ENCODE measurements around the gene C10orf95. TPM values are rescaled to one million over a fixed set of nuclear protein-coding genes. Genes with fewer than 3 reads are reported as not detected.

Gene C10orf95
- total RNA-seq, 2 donors from 2014 or later = 2.8 to 4.8 TPM

DNA sequence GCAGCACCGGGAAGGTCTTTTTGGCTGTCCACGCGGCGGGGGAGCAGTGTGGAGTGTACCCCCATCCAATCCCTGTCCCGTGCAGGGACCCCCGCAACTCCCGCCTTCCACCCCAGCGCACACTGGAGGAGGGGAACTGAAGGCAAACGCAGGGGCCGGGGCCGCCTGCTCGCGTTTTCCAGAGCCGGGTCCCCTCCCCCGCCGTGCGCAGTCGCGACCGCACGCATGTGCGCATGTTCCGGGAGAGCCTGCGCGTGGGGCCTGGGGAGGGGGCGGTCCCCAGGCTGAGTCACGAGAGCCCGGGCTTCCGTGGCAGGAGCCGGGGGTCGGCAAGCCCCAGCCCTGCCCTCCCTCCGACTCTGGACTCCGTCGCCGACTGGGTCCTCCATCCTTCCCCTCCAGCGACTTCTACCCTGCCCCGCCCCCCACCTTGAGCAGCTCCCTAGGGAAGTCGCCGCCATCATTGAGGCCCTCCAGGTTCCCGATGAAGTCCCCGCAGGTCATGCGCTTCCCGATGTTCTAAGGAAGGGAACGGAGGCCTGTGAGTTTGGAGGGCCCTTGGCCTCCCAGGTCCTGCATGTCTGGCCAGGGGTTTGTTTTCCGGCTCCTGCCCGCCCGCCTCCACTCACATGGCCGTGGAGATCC lies 40.8 kb downstream of the C10orf95 start:
- intact Hi-C loops (cut with DNase I) = no loop called here
- peak overlapping the region; percentile 15 for H3K4me3 ChIP-seq
- no peak for DNase-seq
- H3K9me3 ChIP-seq = no peaks in the 10 kb centered on the region
- no peaks in the 10 kb centered on the region for H3K4me1 ChIP-seq
- H3K27ac ChIP-seq = no peak overlapping the region
- TF ChIP-seq, protein P1, sequence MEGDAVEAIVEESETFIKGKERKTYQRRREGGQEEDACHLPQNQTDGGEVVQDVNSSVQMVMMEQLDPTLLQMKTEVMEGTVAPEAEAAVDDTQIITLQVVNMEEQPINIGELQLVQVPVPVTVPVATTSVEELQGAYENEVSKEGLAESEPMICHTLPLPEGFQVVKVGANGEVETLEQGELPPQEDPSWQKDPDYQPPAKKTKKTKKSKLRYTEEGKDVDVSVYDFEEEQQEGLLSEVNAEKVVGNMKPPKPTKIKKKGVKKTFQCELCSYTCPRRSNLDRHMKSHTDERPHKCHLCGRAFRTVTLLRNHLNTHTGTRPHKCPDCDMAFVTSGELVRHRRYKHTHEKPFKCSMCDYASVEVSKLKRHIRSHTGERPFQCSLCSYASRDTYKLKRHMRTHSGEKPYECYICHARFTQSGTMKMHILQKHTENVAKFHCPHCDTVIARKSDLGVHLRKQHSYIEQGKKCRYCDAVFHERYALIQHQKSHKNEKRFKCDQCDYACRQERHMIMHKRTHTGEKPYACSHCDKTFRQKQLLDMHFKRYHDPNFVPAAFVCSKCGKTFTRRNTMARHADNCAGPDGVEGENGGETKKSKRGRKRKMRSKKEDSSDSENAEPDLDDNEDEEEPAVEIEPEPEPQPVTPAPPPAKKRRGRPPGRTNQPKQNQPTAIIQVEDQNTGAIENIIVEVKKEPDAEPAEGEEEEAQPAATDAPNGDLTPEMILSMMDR (IDR thresholded peaks at IDR 0.05) = no peak
- H3K9ac ChIP-seq (ENCODE audit: low read depth in 2 of 2, low read length in 2 of 2) = peak overlapping the region in 1 of 2 donors; percentile 35
- no peaks in the 10 kb centered on the region for H3K36me3 ChIP-seq
- H3K27me3 ChIP-seq = peaks cover 23% of the 10 kb centered on the region

DNA sequence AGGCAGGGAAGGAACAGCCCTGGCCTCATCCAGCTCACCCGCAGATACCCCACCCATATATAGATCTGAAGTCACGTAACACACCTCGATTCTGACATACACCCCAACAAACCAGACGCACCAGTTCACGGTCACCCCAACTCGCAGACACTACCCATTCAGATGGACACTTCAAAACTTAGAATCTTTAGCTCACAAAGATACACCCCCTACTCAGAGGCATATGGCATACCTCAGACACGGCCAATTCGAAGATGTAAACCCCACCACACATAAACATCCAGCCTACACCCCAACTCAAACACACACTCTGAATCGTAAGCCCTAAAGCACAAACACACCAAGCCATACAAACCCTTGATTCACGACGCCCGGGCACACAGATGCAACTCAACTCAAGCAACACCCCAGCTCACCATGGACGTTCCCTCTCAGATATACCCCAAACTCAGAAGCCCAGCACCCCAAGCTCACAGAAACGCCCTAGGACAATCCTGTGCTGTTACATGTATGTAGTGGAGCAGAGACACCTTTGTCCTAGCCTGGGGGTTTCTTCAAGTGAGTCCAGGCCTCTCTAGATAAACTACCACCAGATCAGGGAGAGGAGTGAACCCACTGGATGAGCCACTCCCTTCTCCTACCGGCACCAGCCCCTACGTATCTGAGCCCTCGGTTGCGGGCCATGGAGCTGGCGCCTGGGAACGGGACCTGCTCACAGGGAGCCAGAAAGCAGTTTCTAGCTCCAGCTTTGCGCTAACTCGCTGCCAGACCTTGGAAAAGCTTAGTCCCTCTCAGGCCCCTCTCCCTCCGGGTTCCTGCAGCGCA lies 41.5 kb downstream of the C10orf95 start:
- peak overlapping the region; percentile 15 for H3K4me3 ChIP-seq
- H3K36me3 ChIP-seq = no peaks in the 10 kb centered on the region
- no peaks in the 10 kb centered on the region for H3K4me1 ChIP-seq
- intact Hi-C loops (cut with DNase I) = no loop called here
- peak overlapping the region; percentile 2 for H3K27ac ChIP-seq
- TF ChIP-seq, protein P1 (IDR thresholded peaks at IDR 0.05) = no peak
- H3K9me3 ChIP-seq = no peaks in the 10 kb centered on the region
- peaks cover 23% of the 10 kb centered on the region for H3K27me3 ChIP-seq
- no peak for DNase-seq
- H3K9ac ChIP-seq (ENCODE audit: low read depth in 2 of 2, low read length in 2 of 2) = peak overlapping the region in 1 of 2 donors; percentile 35

DNA sequence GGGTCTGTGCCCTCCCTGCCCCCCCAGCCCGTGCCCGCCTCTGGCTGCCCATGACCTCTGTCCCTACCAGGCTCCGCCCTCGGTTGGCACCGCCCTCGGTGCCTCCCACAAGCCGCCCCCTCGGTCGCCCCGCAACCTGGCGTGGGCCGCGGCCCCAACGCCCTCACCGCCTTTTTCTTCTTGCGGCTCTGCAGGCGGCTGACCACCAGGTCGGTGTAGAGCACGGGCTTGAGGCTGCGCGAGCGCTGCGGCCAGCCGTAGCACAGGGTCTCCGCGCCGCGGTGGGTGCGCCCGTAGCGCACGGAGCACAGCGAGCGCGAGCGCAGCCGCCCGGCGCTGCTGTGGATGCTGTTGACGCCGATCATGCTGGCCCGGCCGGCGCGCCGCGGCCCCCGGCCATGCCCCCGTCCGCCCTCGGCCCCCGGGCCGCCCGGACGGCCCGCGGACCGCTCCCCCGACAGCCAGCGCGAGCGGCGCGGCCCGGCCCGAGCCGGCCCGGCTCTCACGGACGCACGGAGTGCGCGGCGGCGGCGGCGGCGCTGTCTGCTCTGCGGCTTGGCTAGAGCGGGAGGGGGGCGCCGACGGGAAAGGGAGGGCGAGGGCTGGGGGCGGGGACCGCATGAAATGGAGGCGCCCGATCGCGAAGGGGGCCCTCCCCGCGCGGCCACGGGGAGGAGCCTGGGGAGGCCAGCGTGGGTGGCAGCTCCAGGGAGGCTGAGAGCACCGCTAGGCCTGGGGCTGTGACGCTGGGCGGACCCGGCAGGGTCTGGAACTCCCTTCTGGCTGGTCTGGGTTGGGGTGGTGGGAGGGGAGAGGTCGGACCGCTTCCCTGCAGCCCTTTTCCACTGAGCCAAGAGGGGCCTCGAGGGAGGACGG lies 42.4 kb downstream of the C10orf95 start:
- Histone ChIP-seq H3K36me3 (no peaks in the 10 kb centered on the region), H3K9ac (ENCODE audit: low read depth in 2 of 2, low read length in 2 of 2) (peak overlapping the region in 1 of 2 donors; percentile 14), H3K4me3 (peak overlapping the region; percentile 21), H3K27ac (peak overlapping the region; percentile 2), H3K9me3 (no peaks in the 10 kb centered on the region), H3K4me1 (no peaks in the 10 kb centered on the region), H3K27me3 (peaks cover 23% of the 10 kb centered on the region)
- intact Hi-C loops (cut with DNase I) = no loop called here
- no peak for DNase-seq
- TF ChIP-seq, protein P1 (IDR thresholded peaks at IDR 0.05) = no peak

DNA sequence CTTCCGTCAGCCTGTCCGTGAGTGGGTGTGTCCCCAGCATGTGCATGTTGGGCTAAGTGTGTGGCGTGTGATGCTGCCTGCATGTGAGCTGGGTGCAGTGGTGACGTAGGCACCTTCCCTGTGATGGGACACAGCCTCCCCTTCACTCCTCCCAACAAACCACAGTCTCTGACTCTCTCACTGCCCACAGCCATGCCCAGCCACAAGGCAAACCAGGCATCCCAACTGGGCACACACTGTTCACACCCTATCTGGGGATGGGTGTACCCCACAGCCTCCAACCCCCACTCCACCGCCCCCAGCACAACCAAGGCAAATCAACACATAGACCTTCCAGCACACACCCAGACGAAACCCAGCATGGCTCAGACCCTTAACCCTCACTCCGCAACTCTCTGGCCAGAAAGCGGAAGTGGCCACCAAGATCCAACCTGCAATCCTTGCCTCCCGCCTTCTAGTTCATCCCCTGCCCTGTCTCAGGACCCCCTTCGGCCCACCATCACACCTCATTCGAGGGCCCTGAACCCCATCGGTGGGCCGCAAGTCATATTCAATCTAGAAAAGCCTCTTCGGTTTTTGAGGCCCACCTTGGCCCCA lies 43.1 kb downstream of the C10orf95 start:
- peak overlapping the region; percentile 21 for H3K4me3 ChIP-seq
- peaks cover 23% of the 10 kb centered on the region for H3K27me3 ChIP-seq
- H3K27ac ChIP-seq = peak overlapping the region; percentile 6
- no peaks in the 10 kb centered on the region for H3K4me1 ChIP-seq
- H3K9me3 ChIP-seq = no peaks in the 10 kb centered on the region
- intact Hi-C loops (cut with DNase I) = no loop called here
- DNase-seq = no peak
- no peak overlapping the region for H3K9ac ChIP-seq (ENCODE audit: low read depth in 2 of 2, low read length in 2 of 2)
- no peaks in the 10 kb centered on the region for H3K36me3 ChIP-seq
- TF ChIP-seq, protein P1 (IDR thresholded peaks at IDR 0.05) = no peak
